Calu3 (cell line): ENCODE data around the gene FSHR. TPM values are rescaled to one million over a fixed set of nuclear protein-coding genes. Genes with fewer than 3 reads are reported as not detected.

ENCODE experiments used
- BruUV-seq: library from RNA; stranded (reverse); fragments of 400-500 nt; replicated peaks from 2 replicates; lab custom pipeline; 2021; lab: Mats Ljungman, UMichigan
- CTCF ChIA-PET: fragments of 300-600 bp; sonication (Branson Sonifier 250); formaldehyde crosslinking; loops from one replicate; lab custom pipeline; 2022; ENCODE audit warnings: antibody characterized with exemption; lab: Charles Lee
- DNase-seq: peaks from one replicate; pipeline ENCODE4 v3.0.0; 2022
- H3K27ac Mint-ChIP-seq: one replicate; pipeline ENCODE4 v1.8.0; 2022; ENCODE audit warnings: mixed read lengths; ENCODE audit not compliant: unreplicated experiment
- H3K27me3 Mint-ChIP-seq: one replicate; pipeline ENCODE4 v1.8.0; 2022; ENCODE audit warnings: mixed read lengths; ENCODE audit not compliant: unreplicated experiment
- H3K36me3 Mint-ChIP-seq: one replicate; pipeline ENCODE4 v1.8.0; 2022; ENCODE audit warnings: mild to moderate bottlenecking, moderate library complexity, mixed read lengths; ENCODE audit not compliant: insufficient read depth, unreplicated experiment
- H3K4me1 Mint-ChIP-seq: one replicate; pipeline ENCODE4 v1.8.0; 2022; ENCODE audit warnings: mild to moderate bottlenecking, low read depth, mixed read lengths; ENCODE audit not compliant: unreplicated experiment
- H3K4me3 Mint-ChIP-seq: one replicate; pipeline ENCODE4 v1.8.0; 2022; ENCODE audit warnings: mild to moderate bottlenecking, low read depth, moderate library complexity, mixed read lengths; ENCODE audit not compliant: unreplicated experiment
- H3K9me3 Mint-ChIP-seq: one replicate; pipeline ENCODE4 v1.8.0; 2022; ENCODE audit warnings: low read depth, mixed read lengths; ENCODE audit not compliant: unreplicated experiment
- CTCF ChIP-seq: fragments of 200-600 bp; IDR thresholded peaks from one replicate; pipeline ENCODE4 v1.8.0; 2022; ENCODE audit warnings: antibody characterized with exemption; ENCODE audit not compliant: unreplicated experiment
- intact Hi-C: fragments of 100-400 bp; cut with micrococcal nuclease; formaldehyde crosslinking; loops from one replicate; pipeline ENCODE4 v1.10.0; 2022; ENCODE audit not compliant: unreplicated experiment
- total RNA-seq: library from RNA; stranded (reverse); gene quantifications from 2 replicates; pipeline ENCODE4 v1.2.3, GENCODE V29; 2022

The FSHR gene
- total RNA-seq, 1 experiment from 2014 or later, result not detected

- no TSS peak for BruUV-seq
- no peak for TF ChIP-seq CTCF
- Mint-ChIP-seq H3K36me3 (no peaks in the 10 kb centered on the region), H3K27ac (no peak overlapping the region), H3K4me1 (no peaks in the 10 kb centered on the region), H3K9me3 (peaks cover 3% of the 10 kb centered on the region), H3K27me3 (peaks cover 36% of the 10 kb centered on the region), H3K4me3 (no peak overlapping the region)
- CTCF ChIA-PET, result no interaction called here
- no peak for DNase-seq
- intact Hi-C loops, result no loop called here
Observed at GRCh38 chr2:48954311-48954710, 200.0 kb downstream of the FSHR start.

- CTCF ChIA-PET, result interaction anchor here (0.7 kb wide), 1 partner anchor 13 kb away, joined by 3 read pairs; no protein-coding TSS in a partner anchor
- H3K4me3 Mint-ChIP-seq, result no peak overlapping the region
- H3K9me3 Mint-ChIP-seq, result peaks cover 3% of the 10 kb centered on the region
- no peaks in the 10 kb centered on the region for H3K4me1 Mint-ChIP-seq
- intact Hi-C loops, result no loop called here
- peaks cover 33% of the 10 kb centered on the region for H3K27me3 Mint-ChIP-seq
- no peak for DNase-seq
- no peaks in the 10 kb centered on the region for H3K36me3 Mint-ChIP-seq
- no peak overlapping the region for H3K27ac Mint-ChIP-seq
- no peak for TF ChIP-seq CTCF
- no TSS peak for BruUV-seq
Observed at GRCh38 chr2:48952614-48953013, 201.7 kb downstream of the FSHR start.

GRCh38 chr2:48952143-48952542 lies 202.2 kb downstream of the FSHR start:
- peaks cover 3% of the 10 kb centered on the region for H3K9me3 Mint-ChIP-seq
- intact Hi-C loops, result no loop called here
- no peak overlapping the region for H3K27ac Mint-ChIP-seq
- BruUV-seq, result no TSS peak
- DNase-seq, result no peak
- H3K4me3 Mint-ChIP-seq, result no peak overlapping the region
- no peaks in the 10 kb centered on the region for H3K36me3 Mint-ChIP-seq
- no peak for TF ChIP-seq CTCF
- peaks cover 30% of the 10 kb centered on the region for H3K27me3 Mint-ChIP-seq
- no peaks in the 10 kb centered on the region for H3K4me1 Mint-ChIP-seq
- CTCF ChIA-PET, result interaction anchor here (0.7 kb wide), 1 partner anchor 13 kb away, joined by 3 read pairs; no protein-coding TSS in a partner anchor

- intact Hi-C loops, result loop anchor here (5.0 to 10.0 kb wide), 3 partner anchors 674 to 1544 kb away; no protein-coding TSS in a partner anchor
- no peaks in the 10 kb centered on the region for H3K36me3 Mint-ChIP-seq
- BruUV-seq, result no TSS peak
- peaks cover 15% of the 10 kb centered on the region for H3K27me3 Mint-ChIP-seq
- no peak for DNase-seq
- H3K4me1 Mint-ChIP-seq, result no peaks in the 10 kb centered on the region
- H3K4me3 Mint-ChIP-seq, result no peak overlapping the region
- CTCF ChIA-PET, result interaction anchor here (0.6 kb wide), 2 partner anchors 169 to 1634 kb away, joined by 3 read pairs; no protein-coding TSS in a partner anchor
- no peaks in the 10 kb centered on the region for H3K9me3 Mint-ChIP-seq
- TF ChIP-seq CTCF, result no peak
- H3K27ac Mint-ChIP-seq, result no peak overlapping the region
Observed at GRCh38 chr2:48948400-48949125, 205.8 kb downstream of the FSHR start.
